HG02970 (cell line): ENCODE data around the gene ZNF579.

ENCODE experiments used
- ATAC-seq: cut with Tn5 transposase; IDR thresholded peaks from one replicate; pipeline ENCODE4 v1.9.1; 2021; ENCODE audit warnings: mild to moderate bottlenecking, moderate library complexity, moderate number of reproducible peaks; ENCODE audit not compliant: unreplicated experiment, low FRiP score

Gene ZNF579

GRCh38 chr19:55613930-55614710 is 33.5 kb upstream of the ZNF579 start:
- ATAC-seq, result no peak

- ATAC-seq, result no peak
Measured at GRCh38 chr19:55613396-55613795, 32.7 kb upstream of the ZNF579 start.

DNA sequence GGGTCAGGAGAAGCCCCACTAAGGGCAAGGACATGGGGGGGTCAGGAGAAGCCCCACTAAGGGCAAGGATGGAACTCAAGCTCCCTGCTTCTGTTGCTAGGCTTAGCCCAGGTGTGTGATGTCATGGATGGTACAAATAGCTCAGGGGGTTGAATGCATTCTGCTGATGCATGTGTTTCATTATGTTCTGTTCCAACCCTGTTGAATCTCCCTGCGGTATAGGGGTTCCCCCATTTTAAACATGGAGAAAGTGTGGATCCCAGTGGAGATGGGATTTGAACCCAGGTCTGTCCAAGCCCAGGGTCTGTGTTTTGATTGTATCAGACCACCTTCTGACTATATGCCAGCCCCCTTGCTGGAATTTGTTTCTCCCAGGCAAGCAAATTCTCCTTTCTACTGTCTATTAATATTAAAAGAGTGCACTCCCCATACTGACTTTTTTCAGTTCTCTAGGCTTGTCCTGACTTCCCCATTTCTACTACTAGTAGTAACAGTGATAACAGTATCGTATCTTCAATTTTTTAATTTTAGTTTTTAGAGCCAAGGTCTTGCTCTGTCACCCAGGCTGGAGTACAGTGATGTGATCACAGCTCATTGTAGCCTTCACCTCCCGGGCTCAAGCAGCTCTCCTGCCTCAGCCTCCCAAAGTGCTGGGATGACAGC is 31.5 kb upstream of the ZNF579 start:
- no peak for ATAC-seq

- no peak for ATAC-seq
Measured at GRCh38 chr19:55611300-55611982, 30.8 kb upstream of the ZNF579 start.

- no peak for ATAC-seq
Measured at GRCh38 chr19:55609326-55609725, 28.7 kb upstream of the ZNF579 start.

- no peak for ATAC-seq
Measured at GRCh38 chr19:55606817-55607216, 26.2 kb upstream of the ZNF579 start.

GRCh38 chr19:55606471-55606787 is 25.8 kb upstream of the ZNF579 start:
- ATAC-seq, result no peak

GRCh38 chr19:55605637-55606470 is 25.2 kb upstream of the ZNF579 start, which contains the start of gene ZNF865:
TSS of gene ZNF865 (plus strand) at chr19:55605647. CDS start at chr19:55613619, 7,972 bp downstream.
- no peak for ATAC-seq

GRCh38 chr19:55605207-55605636 is 24.6 kb upstream of the ZNF579 start:
- peak; percentile 73 for ATAC-seq

- no peak for ATAC-seq
Measured at GRCh38 chr19:55603581-55604292, 23.1 kb upstream of the ZNF579 start.

DNA sequence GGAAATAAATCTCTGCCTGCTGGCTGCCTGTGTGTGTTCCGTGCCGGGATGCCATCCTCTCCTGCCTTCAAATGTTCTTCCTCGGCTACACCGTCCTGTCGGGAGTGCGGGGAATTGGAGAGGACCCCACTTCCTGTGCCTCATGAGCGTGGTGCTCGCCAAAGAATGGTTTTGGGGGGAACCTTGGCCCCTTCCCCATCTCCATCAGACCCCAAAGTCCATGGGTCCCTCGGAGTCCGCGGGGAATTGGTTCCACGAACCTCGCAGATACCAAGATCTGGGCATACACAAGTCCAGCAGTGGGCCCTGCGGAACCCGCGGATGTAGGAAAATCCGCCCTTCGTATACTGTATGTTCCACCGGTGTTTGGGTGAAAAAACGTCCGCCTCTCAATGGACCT is 22.5 kb upstream of the ZNF579 start:
- no peak for ATAC-seq

DNA sequence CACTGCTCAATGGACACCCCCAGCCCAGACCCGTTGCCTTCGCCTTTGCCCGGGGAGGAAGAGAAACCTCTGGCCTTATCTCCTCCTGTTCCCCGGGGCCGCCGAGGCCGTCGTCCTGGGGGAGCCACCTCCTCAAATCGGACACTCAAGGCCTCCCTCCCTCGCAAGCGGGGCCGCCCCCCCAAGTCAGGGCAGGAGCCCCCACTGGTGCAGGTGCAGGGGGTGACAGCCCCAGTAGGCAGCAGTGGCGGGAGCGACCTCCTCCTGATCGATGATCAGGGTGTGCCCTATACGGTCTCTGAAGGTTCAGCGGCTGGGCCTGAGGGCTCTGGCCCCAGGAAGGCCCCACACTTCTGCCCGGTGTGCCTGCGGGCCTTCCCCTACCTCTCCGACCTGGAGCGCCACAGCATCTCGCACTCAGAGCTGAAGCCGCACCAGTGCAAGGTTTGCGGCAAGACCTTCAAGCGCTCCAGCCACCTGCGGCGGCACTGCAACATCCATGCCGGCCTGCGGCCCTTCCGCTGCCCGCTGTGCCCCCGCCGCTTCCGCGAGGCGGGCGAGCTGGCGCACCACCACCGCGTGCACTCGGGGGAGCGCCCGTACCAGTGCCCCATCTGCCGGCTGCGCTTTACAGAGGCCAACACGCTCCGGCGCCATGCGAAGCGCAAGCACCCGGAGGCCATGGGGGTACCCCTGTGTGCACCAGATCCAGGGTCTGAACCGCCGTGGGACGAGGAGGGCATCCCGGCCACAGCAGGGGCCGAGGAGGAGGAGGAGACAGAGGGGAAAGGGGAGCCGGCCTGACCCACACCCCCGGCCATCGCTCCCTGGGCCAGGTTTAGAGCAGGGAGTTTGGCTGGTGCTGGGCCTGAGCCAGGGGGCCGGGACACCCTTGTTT is 21.7 kb upstream of the ZNF579 start:
- no peak for ATAC-seq

DNA sequence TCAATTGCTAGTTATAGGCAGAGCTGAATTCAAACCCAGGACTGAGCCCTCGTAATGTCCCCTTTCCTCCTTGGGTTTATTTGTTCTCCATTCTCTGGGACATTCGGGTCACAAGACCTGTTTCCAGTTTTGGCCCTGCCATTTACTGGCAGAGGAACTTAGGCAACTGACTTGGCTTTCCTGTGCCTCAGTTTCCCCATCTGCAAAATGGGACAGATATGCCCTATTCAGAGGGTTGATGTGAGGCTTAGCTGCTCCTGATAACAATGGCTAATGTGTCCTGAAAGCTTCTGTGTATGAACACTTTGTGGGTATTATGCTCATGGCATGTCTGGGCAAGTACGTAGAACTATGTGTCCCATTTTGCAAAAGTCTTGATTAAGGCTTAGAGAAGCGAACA is 20.4 kb upstream of the ZNF579 start:
- no peak for ATAC-seq

- ATAC-seq, result no peak
Measured at GRCh38 chr19:55600662-55601028, 20.0 kb upstream of the ZNF579 start.

GRCh38 chr19:55599842-55600661 is 19.4 kb upstream of the ZNF579 start, which contains the start of gene ZNF524:
TSS of gene ZNF524 (plus strand) at chr19:55600288. CDS start at chr19:55602113, 1,825 bp downstream.
- ATAC-seq, result peak; percentile 40

DNA sequence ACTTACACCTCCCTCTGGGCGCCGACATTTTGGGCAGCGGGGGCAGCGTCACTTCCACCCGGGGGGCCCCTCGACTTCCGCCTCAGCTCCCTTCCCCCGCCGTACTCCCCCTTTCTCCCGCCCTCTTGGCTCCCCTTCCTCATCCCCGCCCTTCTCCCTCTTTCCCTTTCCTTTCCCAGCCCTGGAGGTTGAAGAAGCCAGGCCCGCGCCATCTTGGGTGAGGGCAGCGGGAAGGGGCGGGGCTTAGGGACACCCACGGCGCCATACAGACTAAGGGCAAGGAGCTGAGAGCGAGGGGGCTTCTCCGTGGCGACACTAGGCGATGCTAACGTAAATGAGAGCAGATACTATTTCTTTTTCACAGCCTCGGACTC is 18.8 kb upstream of the ZNF579 start, which contains the start of gene FIZ1:
Gene FIZ1 (minus strand): TSS at position 50 of the 374 bp plus-strand sequence. CDS start 1,652 bp downstream, outside the sequence.
- ATAC-seq, result peak; percentile 50

DNA sequence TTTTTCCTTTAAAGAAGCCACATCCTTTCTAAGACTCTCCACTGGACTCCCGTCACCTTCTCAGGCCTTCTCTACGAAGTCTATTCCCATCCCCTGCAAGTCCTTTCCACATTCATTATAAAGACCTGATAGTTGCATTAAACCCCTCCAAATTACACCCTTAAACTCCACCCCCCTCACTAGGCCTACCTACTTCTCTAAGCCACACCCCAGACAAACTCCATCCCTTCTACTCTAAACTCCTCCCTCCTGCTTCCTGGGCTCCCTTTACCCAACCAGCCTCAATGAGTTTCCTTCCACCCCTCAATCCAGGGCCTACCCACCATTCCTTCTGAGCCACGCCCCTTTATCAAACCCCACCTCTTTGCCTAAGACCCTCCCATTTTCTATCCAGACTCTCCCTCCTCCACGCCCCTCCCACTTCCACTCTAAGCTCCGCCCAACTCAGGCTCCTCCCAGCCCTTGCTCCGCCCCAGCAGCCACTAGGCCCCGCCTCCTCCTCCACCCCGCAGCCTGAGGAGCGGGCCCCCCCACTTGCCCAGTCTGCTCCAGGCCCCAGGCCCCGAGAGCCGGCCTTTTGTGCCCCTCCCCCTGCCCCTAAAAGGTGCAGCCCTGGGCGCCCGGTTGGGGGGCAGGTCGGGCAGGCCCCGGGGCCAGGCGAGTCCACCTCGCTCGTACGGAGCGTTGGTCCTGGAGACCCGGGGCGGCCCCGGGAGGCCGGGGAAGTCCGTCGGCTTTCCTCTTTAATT is 18.2 kb upstream of the ZNF579 start:
- ATAC-seq, result peak; percentile 49
